Astrocyte of the spinal cord (primary cell): ENCODE data around the gene BLOC1S5.

Experiments used
- DNase-seq: peaks from one replicate; pipeline ENCODE4 v3.0.0; 2011; ENCODE audit warnings: low read depth, low spot score
- H3K4me3 ChIP-seq: 2 replicates; pipeline ENCODE4 v1.5.1; 2011; ENCODE audit warnings: low read depth, mild to moderate bottlenecking, low read length, moderate library complexity
- CTCF ChIP-seq: IDR thresholded peaks from 2 replicates; pipeline ENCODE4 v1.5.1; 2012; ENCODE audit warnings: low read depth, mild to moderate bottlenecking, low read length, inconsistent platforms
- in situ Hi-C: cut with HindIII; loops from 2 replicates; pipeline ENCODE4 v1.10.0; 2017; ENCODE audit warnings: low sequenced_read_pairs

Gene BLOC1S5

GRCh38 chr6:8029243-8029870, 34.8 kb downstream of the BLOC1S5 start:
- DNase-seq: no peak
- TF ChIP-seq CTCF: no peak
- in situ Hi-C loops: no loop called here
- H3K4me3 ChIP-seq: no peak overlapping the region

GRCh38 chr6:8027965-8028651, 36.1 kb downstream of the BLOC1S5 start:
- in situ Hi-C loops: no loop called here
- DNase-seq: no peak
- TF ChIP-seq CTCF: no peak
- no peak overlapping the region for H3K4me3 ChIP-seq

GRCh38 chr6:8026800-8027199, 37.4 kb downstream of the BLOC1S5 start:
- DNase-seq: no peak
- in situ Hi-C loops: no loop called here
- no peak for TF ChIP-seq CTCF
- H3K4me3 ChIP-seq: no peak overlapping the region

GRCh38 chr6:8025191-8025590, 39.0 kb downstream of the BLOC1S5 start:
- no peak for DNase-seq
- no peak for TF ChIP-seq CTCF
- in situ Hi-C loops: no loop called here

GRCh38 chr6:8023638-8024037, 40.6 kb downstream of the BLOC1S5 start:
- no peak for DNase-seq
- TF ChIP-seq CTCF: no peak
- no peak overlapping the region for H3K4me3 ChIP-seq
- in situ Hi-C loops: no loop called here

More at GRCh38 chr6:8025191-8025590, 39.0 kb downstream of the BLOC1S5 start:
- H3K4me3 ChIP-seq: no peak overlapping the region

- no peak for DNase-seq
- in situ Hi-C loops: no loop called here
- no peak overlapping the region for H3K4me3 ChIP-seq
- TF ChIP-seq CTCF: no peak
These were observed 44.1 kb downstream of the BLOC1S5 start for GRCh38 chr6:8020083-8020482.
